ENCODE data around the gene SGCD.

The SGCD gene

GRCh38 chr5:156774273-156774672 is 447.3 kb downstream of the SGCD start:
- no peaks in the 10 kb centered on the region for H3K4me1 ChIP-seq (ENCODE audit: control insufficient read depth, insufficient read depth, low read length)
- H3K36me3 ChIP-seq (ENCODE audit: control insufficient read depth in 2 of 2, insufficient read depth in 1 of 2, low read length in 2 of 2) = no peaks in the 10 kb centered on the region
- ChIA-PET CTCF (no interaction called here), POLR2A (no interaction called here)
- no peak overlapping the region for H3K4me3 ChIP-seq (ENCODE audit: low read depth, low read length)
- H3K27ac ChIP-seq (ENCODE audit: extremely low read depth, low read depth, low read length) = no peak overlapping the region
- TF ChIP-seq ZNF23 (tag by site-specific recombination; IDR thresholded peaks at IDR 0.05; ENCODE audit: borderline replicate concordance) (no peak), ZNF670 (tag by site-specific recombination; IDR thresholded peaks at IDR 0.05; ENCODE audit: low read depth) (no peak)
- no peaks in the 10 kb centered on the region for H3K9me3 ChIP-seq (ENCODE audit: control insufficient read depth, insufficient read depth, low read depth, low read length)

- Histone ChIP-seq H3K4me3 (ENCODE audit: low read depth, low read length) (no peak overlapping the region), H3K36me3 (ENCODE audit: control insufficient read depth in 2 of 2, insufficient read depth in 1 of 2, low read length in 2 of 2) (no peaks in the 10 kb centered on the region), H3K27ac (ENCODE audit: extremely low read depth, low read depth, low read length) (no peak overlapping the region), H3K4me1 (ENCODE audit: control insufficient read depth, insufficient read depth, low read length) (no peaks in the 10 kb centered on the region), H3K9me3 (ENCODE audit: control insufficient read depth, insufficient read depth, low read depth, low read length) (no peaks in the 10 kb centered on the region)
- ChIA-PET CTCF (no interaction called here), POLR2A (no interaction called here)
- TF ChIP-seq ZNF18 (tag by site-specific recombination; IDR thresholded peaks at IDR 0.05) = no peak
- no peak for TF ChIP-seq ZNF112 (tag by site-specific recombination; IDR thresholded peaks at IDR 0.05)
- TF ChIP-seq ZNF488 (tag by site-specific recombination; IDR thresholded peaks at IDR 0.05) = no peak
- TF ChIP-seq ZNF157 (tag by site-specific recombination; IDR thresholded peaks at IDR 0.05) = no peak
- no peak for TF ChIP-seq ZNF362 (tag by site-specific recombination; IDR thresholded peaks at IDR 0.05)
- no peak for TF ChIP-seq ZNF560 (tag by site-specific recombination; IDR thresholded peaks at IDR 0.05; ENCODE audit: borderline replicate concordance)
- no peak for TF ChIP-seq ZNF513 (tag by site-specific recombination; IDR thresholded peaks at IDR 0.05)
- no peak for TF ChIP-seq MZF1 (tag by site-specific recombination; IDR thresholded peaks at IDR 0.05; ENCODE audit: borderline replicate concordance)
- TF ChIP-seq ZNF510 (tag by site-specific recombination; IDR thresholded peaks at IDR 0.05; ENCODE audit: insufficient replicate concordance) = no peak
- no peak for TF ChIP-seq ZNF544 (tag by site-specific recombination; IDR thresholded peaks at IDR 0.05)
- TF ChIP-seq ZNF664 (tag by site-specific recombination; IDR thresholded peaks at IDR 0.05) = no peak
- no peak for TF ChIP-seq ZNF132 (tag by site-specific recombination; IDR thresholded peaks at IDR 0.05; ENCODE audit: borderline replicate concordance)
- no peak for TF ChIP-seq REST (tag by site-specific recombination; IDR thresholded peaks at IDR 0.05)
- no peak for TF ChIP-seq ZNF501 (tag by site-specific recombination; IDR thresholded peaks at IDR 0.05)
- no peak for TF ChIP-seq ZNF311 (tag by site-specific recombination; IDR thresholded peaks at IDR 0.05; ENCODE audit: borderline replicate concordance)
- no peak for TF ChIP-seq ZBTB1 (tag by site-specific recombination; IDR thresholded peaks at IDR 0.05)
- no peak for TF ChIP-seq INSM2 (tag by site-specific recombination; IDR thresholded peaks at IDR 0.05)
Observed at GRCh38 chr5:156778139-156778706, 451.3 kb downstream of the SGCD start.

Measured in HEK293 (cell line).